CD4-positive, alpha-beta T cell treated with Interferon gamma for 1 hour (primary cell): Measurements from ENCODE around the gene PDIA4.
"Not testable (repeated sequence)": the region's sequence is repeated elsewhere in the genome, so short reads cannot be mapped to it uniquely, and the experiment has no call there.

Source experiments
- DNase-seq: peaks from one replicate; pipeline ENCODE4 v3.0.0-alpha.2; 2020

Gene PDIA4

GRCh38 chr7:149030439-149030838, 2.1 kb upstream of the PDIA4 start:
- not testable (repeated sequence) for DNase-seq

- DNase-seq: no peak
Observed at GRCh38 chr7:149027611-149028345, 527 bp downstream of the PDIA4 start.

- no peak for DNase-seq
Observed at GRCh38 chr7:149027055-149027454, 1.2 kb downstream of the PDIA4 start.

GRCh38 chr7:149023662-149024061, 4.6 kb downstream of the PDIA4 start:
- DNase-seq: no peak

- DNase-seq: no peak
Observed at GRCh38 chr7:149022756-149023360, 5.4 kb downstream of the PDIA4 start.

GRCh38 chr7:149021725-149022062, 6.6 kb downstream of the PDIA4 start:
- no peak for DNase-seq

GRCh38 chr7:149020483-149020882, 7.8 kb downstream of the PDIA4 start:
- DNase-seq: no peak

- no peak for DNase-seq
Observed at GRCh38 chr7:149016876-149017275, 11.4 kb downstream of the PDIA4 start.

GRCh38 chr7:149014309-149014708, 14.0 kb downstream of the PDIA4 start:
- no peak for DNase-seq

GRCh38 chr7:149013876-149014275, 14.4 kb downstream of the PDIA4 start:
- DNase-seq: no peak

- not testable (repeated sequence) for DNase-seq
Observed at GRCh38 chr7:149012730-149013129, 15.6 kb downstream of the PDIA4 start.

- no peak for DNase-seq
Observed at GRCh38 chr7:149011491-149011890, 16.8 kb downstream of the PDIA4 start.

- no peak for DNase-seq
Observed at GRCh38 chr7:149010451-149010850, 17.9 kb downstream of the PDIA4 start.

GRCh38 chr7:149009527-149009926, 18.8 kb downstream of the PDIA4 start:
- DNase-seq: no peak

GRCh38 chr7:149007611-149008010, 20.7 kb downstream of the PDIA4 start:
- DNase-seq: no peak

GRCh38 chr7:149007146-149007545, 21.2 kb downstream of the PDIA4 start:
- no peak for DNase-seq

GRCh38 chr7:149006345-149006725, 22.0 kb downstream of the PDIA4 start:
- DNase-seq: no peak

GRCh38 chr7:149005427-149006344, 22.6 kb downstream of the PDIA4 start:
- peak; percentile 76 for DNase-seq

GRCh38 chr7:149004405-149005370, 23.6 kb downstream of the PDIA4 start:
- DNase-seq: no peak

- no peak for DNase-seq
Observed at GRCh38 chr7:149003560-149004305, 24.6 kb downstream of the PDIA4 start.

- no peak for DNase-seq
Observed at GRCh38 chr7:149003018-149003417, 25.3 kb downstream of the PDIA4 start.

GRCh38 chr7:149002604-149003003, 25.7 kb downstream of the PDIA4 start:
- no peak for DNase-seq
